A549 (cell line): ENCODE measurements around the gene SSBP3. TPM values are rescaled to one million over a fixed set of nuclear protein-coding genes. Genes with fewer than 3 reads are reported as not detected.

Source experiments
- ATAC-seq, 2 experiments: fragments of 200-7000 bp in 1 of 2; fragments of >200 bp in 1 of 2; cut with Nextera tagmentation in 1 of 2; cut with Tn5 transposase in 1 of 2; 3 replicates each; pipeline versions ENCODE4 v1.8.0 to v1.9.1; 2018 to 2020; ENCODE audit warnings: mild to moderate bottlenecking in 1 of 2, moderate library complexity in 1 of 2
- CTCF ChIA-PET: fragments of 300-600 bp; sonication (Branson Sonifier 250); formaldehyde crosslinking; extraction: SDS; loops from one replicate; lab custom pipeline; 2021; ENCODE audit warnings: antibody characterized with exemption, inconsistent platforms; lab: Yijun Ruan, JAX
- POLR2A ChIA-PET: fragments of 350-600 bp; formaldehyde crosslinking; extraction: SDS; loops from one replicate; lab custom pipeline; 2021; ENCODE audit warnings: antibody characterized with exemption, inconsistent platforms; lab: Yijun Ruan, JAX
- DNase-seq, 2 experiments: peaks; one replicate each; pipeline versions ENCODE4 v3.0.0 to v3.0.0-alpha.2; 2011 to 2016; ENCODE audit warnings: low read depth in 1 of 2, low spot score in 1 of 2
- FAIRE-seq: peaks from 2 replicates; lab custom pipeline; 2011; peaks lifted over from hg19 to GRCh38; lab: Jason Lieb, UNC
- H3K27ac ChIP-seq, 2 experiments: fragments of >200 bp; sonication (Bioruptor Twin); formaldehyde crosslinking; 3 replicates each; pipeline ENCODE4 v1.5.1; 2016 to 2017
- H3K4me1 ChIP-seq: fragments of >200 bp; sonication (Bioruptor Twin); formaldehyde crosslinking; 3 replicates; pipeline ENCODE4 v1.6.1; 2016
- H3K4me2 ChIP-seq: fragments of >200 bp; sonication (Bioruptor Twin); formaldehyde crosslinking; 3 replicates; pipeline ENCODE4 v1.6.1; 2016
- H3K4me3 ChIP-seq: fragments of >200 bp; sonication (Bioruptor Twin); formaldehyde crosslinking; 3 replicates; pipeline ENCODE4 v1.5.1; 2016
- H3K9me3 ChIP-seq: fragments of >200 bp; sonication (Bioruptor Twin); formaldehyde crosslinking; 3 replicates; pipeline ENCODE4 v1.6.1; 2016
- BCL3 ChIP-seq: fragments of >200 bp; sonication (Bioruptor Twin); formaldehyde crosslinking; IDR thresholded peaks from 3 replicates; pipeline ENCODE4 v1.6.1; 2016
- CBX2 ChIP-seq: fragments of 200-600 bp; sonication (generic); IDR thresholded peaks from 2 replicates; pipeline ENCODE4 v1.6.1; 2016; ENCODE audit warnings: low read depth, mild to moderate bottlenecking, borderline replicate concordance
- CBX8 ChIP-seq: fragments of 200-600 bp; sonication (generic); IDR thresholded peaks from 2 replicates; pipeline ENCODE4 v1.6.1; 2016
- CEBPB ChIP-seq, 2 experiments: fragments of >200 bp in 1 of 2; sonication (Bioruptor Twin) in 1 of 2; formaldehyde crosslinking in 1 of 2; IDR thresholded peaks; 2 replicates each; pipeline ENCODE4 v1.6.1; 2012 to 2016
- CHD4 ChIP-seq: fragments of 200-600 bp; sonication (generic); IDR thresholded peaks from 2 replicates; pipeline ENCODE4 v1.6.1; 2016; ENCODE audit warnings: antibody characterized with exemption, mild to moderate bottlenecking, borderline replicate concordance
- EHF ChIP-seq: fragments of 250-450 bp; sonication (Bioruptor Pico); IDR thresholded peaks from 2 replicates; pipeline ENCODE4 v1.5.0; 2020; ENCODE audit warnings: mild to moderate bottlenecking
- EHMT2 ChIP-seq: fragments of 200-600 bp; sonication (generic); IDR thresholded peaks from 2 replicates; pipeline ENCODE4 v1.6.1; 2016; ENCODE audit warnings: antibody characterized with exemption, low read depth, mild to moderate bottlenecking, moderate library complexity
- ESRRA ChIP-seq: fragments of 150-350 bp; IDR thresholded peaks from 2 replicates; pipeline ENCODE4 v1.6.1; 2014; ENCODE audit warnings: mild to moderate bottlenecking, low read length, borderline replicate concordance
- FOSL2 ChIP-seq, 2 experiments: fragments of 450-650 bp in 1 of 2; fragments of >200 bp in 1 of 2; sonication (Bioruptor Twin) in 1 of 2; formaldehyde crosslinking; IDR thresholded peaks; 2 replicates each; pipeline versions ENCODE4 v1.5.0 to v1.6.1; 2016 to 2020; ENCODE audit warnings: mild to moderate bottlenecking in 1 of 2, moderate library complexity in 1 of 2
- FOXS1 ChIP-seq: fragments of 250-450 bp; sonication (Bioruptor Pico); IDR thresholded peaks from 2 replicates; pipeline ENCODE4 v1.5.0; 2020; ENCODE audit warnings: mild to moderate bottlenecking, moderate library complexity
- HDAC2 ChIP-seq: fragments of 200-600 bp; sonication (generic); IDR thresholded peaks from 2 replicates; pipeline ENCODE4 v1.6.1; 2016
- HES2 ChIP-seq: fragments of >200 bp; sonication (Bioruptor Twin); formaldehyde crosslinking; IDR thresholded peaks from 2 replicates; pipeline ENCODE4 v1.6.1; 2016
- HEYL ChIP-seq: fragments of 250-450 bp; sonication (Bioruptor Pico); IDR thresholded peaks from 2 replicates; pipeline ENCODE4 v1.8.0; 2021; ENCODE audit warnings: mild to moderate bottlenecking, moderate library complexity
- HOXA7 ChIP-seq: fragments of 250-450 bp; sonication (Bioruptor Pico); IDR thresholded peaks from 2 replicates; pipeline ENCODE4 v1.5.0; 2020; ENCODE audit warnings: mild to moderate bottlenecking, moderate library complexity
- HOXB13 ChIP-seq: fragments of 250-450 bp; sonication (Bioruptor Pico); IDR thresholded peaks from 2 replicates; pipeline ENCODE4 v1.5.0; 2020; ENCODE audit warnings: low read depth, mild to moderate bottlenecking, moderate library complexity
- JUN ChIP-seq, 2 experiments: fragments of >200 bp; sonication (Bioruptor Twin); formaldehyde crosslinking; IDR thresholded peaks; 2 replicates in 1 of 2; 3 replicates in 1 of 2; pipeline ENCODE4 v1.6.1; 2016 to 2017
- JUNB ChIP-seq: fragments of >200 bp; sonication (Bioruptor Twin); formaldehyde crosslinking; IDR thresholded peaks from 2 replicates; pipeline ENCODE4 v1.6.1; 2016
- KDM5A ChIP-seq: fragments of 200-600 bp; sonication (generic); IDR thresholded peaks from 2 replicates; pipeline ENCODE4 v1.6.1; 2016; ENCODE audit warnings: antibody characterized with exemption, mild to moderate bottlenecking
- NPAS2 ChIP-seq: fragments of 250-450 bp; sonication (Bioruptor Pico); IDR thresholded peaks from 2 replicates; pipeline ENCODE4 v1.8.0; 2022; ENCODE audit warnings: mild to moderate bottlenecking, moderate library complexity, borderline replicate concordance
- NR3C1 ChIP-seq: fragments of >200 bp; sonication (Bioruptor Twin); formaldehyde crosslinking; IDR thresholded peaks from 3 replicates; pipeline ENCODE4 v1.6.1; 2017
- PBX3 ChIP-seq: IDR thresholded peaks from 2 replicates; pipeline ENCODE4 v1.6.1; 2012
- PHF8 ChIP-seq: fragments of 200-600 bp; sonication (generic); IDR thresholded peaks from 2 replicates; pipeline ENCODE4 v1.6.1; 2016; ENCODE audit warnings: low read depth, mild to moderate bottlenecking, antibody characterized with exemption, moderate library complexity, borderline replicate concordance
- RAD21 ChIP-seq, 2 experiments: fragments of >200 bp in 1 of 2; sonication (Bioruptor Twin) in 1 of 2; formaldehyde crosslinking in 1 of 2; IDR thresholded peaks in 1 of 2; conservative IDR thresholded peaks in 1 of 2; 2 replicates in 1 of 2; 3 replicates in 1 of 2; pipeline ENCODE4 v1.6.1; 2012 to 2018; ENCODE audit warnings: inconsistent platforms in 1 of 2
- RARB ChIP-seq: fragments of 250-450 bp; sonication (Bioruptor Pico); IDR thresholded peaks from 2 replicates; pipeline ENCODE4 v1.8.0; 2021; ENCODE audit warnings: mild to moderate bottlenecking, moderate library complexity
- RCOR1 ChIP-seq: fragments of 150-350 bp; IDR thresholded peaks from 2 replicates; pipeline ENCODE4 v1.6.1; 2014; ENCODE audit warnings: antibody characterized with exemption, low read length, low read depth
- REST ChIP-seq: fragments of 200-600 bp; sonication (generic); IDR thresholded peaks from 2 replicates; pipeline ENCODE4 v1.6.1; 2016; ENCODE audit warnings: antibody characterized with exemption, mild to moderate bottlenecking, moderate library complexity
- RFX5 ChIP-seq: fragments of 450-650 bp; IDR thresholded peaks from 2 replicates; pipeline ENCODE4 v1.7.1; 2014; ENCODE audit warnings: antibody characterized with exemption, mild to moderate bottlenecking, moderate library complexity
- SREBF2 ChIP-seq: fragments of 450-650 bp; IDR thresholded peaks from 2 replicates; pipeline ENCODE4 v1.6.1; 2014; ENCODE audit warnings: mild to moderate bottlenecking, moderate library complexity
- TFCP2L1 ChIP-seq: fragments of 250-450 bp; sonication (Bioruptor Pico); IDR thresholded peaks from 2 replicates; pipeline ENCODE4 v1.5.0; 2021; ENCODE audit warnings: mild to moderate bottlenecking
- ZFP36 ChIP-seq: fragments of 450-650 bp; IDR thresholded peaks from 2 replicates; pipeline ENCODE4 v1.6.1; 2014; ENCODE audit warnings: borderline replicate concordance; ENCODE audit not compliant: partially characterized antibody
- ZSCAN20 ChIP-seq: fragments of 250-450 bp; sonication (Bioruptor Pico); IDR thresholded peaks from 2 replicates; pipeline ENCODE4 v1.8.0; 2022; ENCODE audit warnings: mild to moderate bottlenecking, moderate library complexity
- WGBS: methylation state at CpG from one replicate; pipeline ENCODE4 v1.1.6; 2017; ENCODE audit errors: missing lambda C conversion rate; 5-methylcytosine and 5-hydroxymethylcytosine counted together
- polyA plus RNA-seq, 4 experiments: library from polyadenylated mRNA; depleted of rRNA in 3 of 4; stranded (reverse); fragments of >200 nt; fragmentation: RNase III in 1 of 4; extraction: RNeasy Plus Mini Kit Qiagen cat#74134 plus additional on column Dnase treatment in 1 of 4; gene quantifications; 2 replicates in 3 of 4; 3 replicates in 1 of 4; pipeline ENCODE4 v1.2.3, GENCODE V29; 2011 to 2017

SSBP3 gene
- polyA plus RNA-seq, 2 of the 4 experiments (the other 2 are of a cell fraction) = 7.2 to 9.1 TPM

- 81% methylated on average over 6 of the region's 6 CpGs for WGBS
- Histone ChIP-seq H3K4me3 (no peak overlapping the region), H3K9me3 (no peaks in the 10 kb centered on the region), H3K4me1 (no peaks in the 10 kb centered on the region), H3K27ac (no peak overlapping the region), H3K4me2 (no peak overlapping the region)
- FAIRE-seq (no peak), ATAC-seq (no peak), DNase-seq (no peak)
- TF ChIP-seq SREBF2 = no peak
- no peak for TF ChIP-seq NPAS2 (CRISPR knock-in tag)
- TF ChIP-seq JUN (IDR thresholded peaks at IDR 0.05) = no peak
- no peak for TF ChIP-seq CEBPB (IDR thresholded peaks at IDR 0.05)
- TF ChIP-seq HOXB13 (CRISPR knock-in tag) = no peak
- ChIA-PET CTCF (no interaction called here), POLR2A (no interaction called here)
These were observed 65.8 kb downstream of the SSBP3 start for GRCh38 chr1:54340434-54340833.

- Histone ChIP-seq H3K4me1 (no peaks in the 10 kb centered on the region), H3K4me2 (no peak overlapping the region), H3K27ac (no peak overlapping the region), H3K4me3 (no peak overlapping the region), H3K9me3 (no peaks in the 10 kb centered on the region)
- FAIRE-seq (no peak), ATAC-seq (no peak), DNase-seq (no peak)
- WGBS = 93% methylated on average over 2 of the region's 2 CpGs
- TF ChIP-seq TFCP2L1 (CRISPR knock-in tag) (no peak), JUNB (no peak), HDAC2 (no peak), RCOR1 (no peak), ZFP36 (no peak), RFX5 (no peak), HOXA7 (CRISPR knock-in tag) (no peak), HOXB13 (CRISPR knock-in tag) (no peak), HES2 (no peak), CBX8 (no peak), EHF (CRISPR knock-in tag) (no peak), FOXS1 (CRISPR knock-in tag) (no peak), HEYL (CRISPR knock-in tag) (no peak), JUN (IDR thresholded peaks at IDR 0.05) (no peak)
- POLR2A ChIA-PET = no interaction called here
- CTCF ChIA-PET = no interaction called here
These were observed 67.1 kb downstream of the SSBP3 start for GRCh38 chr1:54339126-54339525.

- Histone ChIP-seq H3K27ac (no peak overlapping the region), H3K4me2 (no peak overlapping the region), H3K4me3 (no peak overlapping the region), H3K9me3 (no peaks in the 10 kb centered on the region), H3K4me1 (no peaks in the 10 kb centered on the region)
- POLR2A ChIA-PET = no interaction called here
- no peak for ATAC-seq
- 86% methylated on average over 8 of the region's 8 CpGs for WGBS
- no peak for DNase-seq
- CTCF ChIA-PET = no interaction called here
- no peak for FAIRE-seq
- TF ChIP-seq HDAC2 = no peak
- TF ChIP-seq EHMT2 = no peak
- TF ChIP-seq PBX3 = no peak
- TF ChIP-seq REST = no peak
- TF ChIP-seq BCL3 = no peak
- no peak for TF ChIP-seq HES2
- TF ChIP-seq PHF8 = no peak
- no peak for TF ChIP-seq NR3C1
- no peak for TF ChIP-seq RARB
- no peak for TF ChIP-seq CHD4
- TF ChIP-seq ESRRA = no peak
- no peak for TF ChIP-seq JUNB
- no peak for TF ChIP-seq KDM5A
- TF ChIP-seq CBX2 = no peak
- no peak for TF ChIP-seq HOXA7 (CRISPR knock-in tag)
- no peak for TF ChIP-seq ZSCAN20 (CRISPR knock-in tag)
- no peak for TF ChIP-seq FOSL2 (IDR thresholded peaks at IDR 0.05)
- no peak for TF ChIP-seq FOSL2 (CRISPR knock-in tag; IDR thresholded peaks at IDR 0.05)
- TF ChIP-seq RAD21 (conservative IDR thresholded peaks at IDR 0.05 in 1 of 2, IDR thresholded peaks at IDR 0.05 in 1 of 2) = no peak
These were observed 67.7 kb downstream of the SSBP3 start for GRCh38 chr1:54338464-54338863.
